ENCODE results near the gene METAP1D.

Gene METAP1D

GRCh38 chr2:172085460-172086159 is 85.9 kb downstream of the METAP1D start, which contains the start of gene DLX1:
TSS of gene DLX1 (plus strand) at chr2:172085507. CDS start at chr2:172085678, 171 bp downstream.
- no peaks in the 10 kb centered on the region for H3K9me3 ChIP-seq (ENCODE audit: control insufficient read depth, insufficient read depth, low read length)
- no peak within 1 kb of the TSS for H3K27ac ChIP-seq (ENCODE audit: low read length)
- peaks cover 8% of the 10 kb centered on the region for H3K4me1 ChIP-seq (ENCODE audit: control insufficient read depth, insufficient read depth, low read length)
- H3K4me3 ChIP-seq (ENCODE audit: low read length), result peak within 1 kb of the TSS; percentile 35; the same call in 1 of the 2 replicates
- no CpG with 5 or more reads among the region's 34 CpGs for WGBS (ENCODE audit: insufficient coverage, insufficient read length)
- peaks cover 91% of the 10 kb centered on the region for H3K27me3 ChIP-seq (ENCODE audit: control insufficient read depth, insufficient read depth, low read length)
- DNase-seq (ENCODE audit: low read depth, low spot score), result no peak
- H3K36me3 ChIP-seq (ENCODE audit: control insufficient read depth, insufficient read depth, low read length), result no peaks in the 10 kb centered on the region

GRCh38 chr2:172086241-172087206 is 86.8 kb downstream of the METAP1D start:
- H3K27me3 ChIP-seq (ENCODE audit: control insufficient read depth, insufficient read depth, low read length), result peaks cover 87% of the 10 kb centered on the region
- no CpG with 5 or more reads among the region's 54 CpGs for WGBS (ENCODE audit: insufficient coverage, insufficient read length)
- H3K4me3 ChIP-seq (ENCODE audit: low read length), result no peak overlapping the region; the same call in 1 of the 2 replicates
- no peak for DNase-seq (ENCODE audit: low read depth, low spot score)
- no peaks in the 10 kb centered on the region for H3K36me3 ChIP-seq (ENCODE audit: control insufficient read depth, insufficient read depth, low read length)
- H3K27ac ChIP-seq (ENCODE audit: low read length), result no peak overlapping the region
- H3K4me1 ChIP-seq (ENCODE audit: control insufficient read depth, insufficient read depth, low read length), result peaks cover 7% of the 10 kb centered on the region
- no peaks in the 10 kb centered on the region for H3K9me3 ChIP-seq (ENCODE audit: control insufficient read depth, insufficient read depth, low read length)

- peaks cover 7% of the 10 kb centered on the region for H3K4me1 ChIP-seq (ENCODE audit: control insufficient read depth, insufficient read depth, low read length)
- H3K4me3 ChIP-seq (ENCODE audit: low read length), result no peak overlapping the region
- H3K27ac ChIP-seq (ENCODE audit: low read length), result no peak overlapping the region
- WGBS (ENCODE audit: insufficient coverage, insufficient read length), result no CpG with 5 or more reads among the region's 31 CpGs
- no peaks in the 10 kb centered on the region for H3K36me3 ChIP-seq (ENCODE audit: control insufficient read depth, insufficient read depth, low read length)
- no peak for DNase-seq (ENCODE audit: low read depth, low spot score)
- no peaks in the 10 kb centered on the region for H3K9me3 ChIP-seq (ENCODE audit: control insufficient read depth, insufficient read depth, low read length)
- H3K27me3 ChIP-seq (ENCODE audit: control insufficient read depth, insufficient read depth, low read length), result peaks cover 86% of the 10 kb centered on the region
Measured at GRCh38 chr2:172087207-172087779, 87.5 kb downstream of the METAP1D start.

DNA sequence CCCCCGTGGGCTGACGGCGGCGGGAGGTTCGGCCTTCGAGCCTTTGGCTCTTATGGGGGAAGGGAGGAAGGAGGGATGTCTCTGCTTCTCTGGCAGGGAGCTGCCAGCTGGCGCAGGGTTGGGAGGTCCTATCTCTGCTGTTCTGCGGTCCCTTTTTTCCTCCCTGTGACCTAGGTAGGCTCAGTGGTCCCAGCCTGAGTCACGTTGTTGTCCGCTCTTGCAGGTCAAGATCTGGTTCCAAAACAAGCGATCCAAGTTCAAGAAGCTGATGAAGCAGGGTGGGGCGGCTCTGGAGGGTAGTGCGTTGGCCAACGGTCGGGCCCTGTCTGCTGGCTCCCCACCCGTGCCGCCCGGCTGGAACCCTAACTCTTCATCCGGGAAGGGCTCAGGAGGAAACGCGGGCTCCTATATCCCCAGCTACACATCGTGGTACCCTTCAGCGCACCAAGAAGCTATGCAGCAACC is 88.1 kb downstream of the METAP1D start:
- no CpG with 5 or more reads among the region's 23 CpGs for WGBS (ENCODE audit: insufficient coverage, insufficient read length)
- Histone ChIP-seq H3K4me1 (ENCODE audit: control insufficient read depth, insufficient read depth, low read length) (peaks cover 6% of the 10 kb centered on the region), H3K9me3 (ENCODE audit: control insufficient read depth, insufficient read depth, low read length) (no peaks in the 10 kb centered on the region), H3K36me3 (ENCODE audit: control insufficient read depth, insufficient read depth, low read length) (no peaks in the 10 kb centered on the region), H3K27me3 (ENCODE audit: control insufficient read depth, insufficient read depth, low read length) (peaks cover 86% of the 10 kb centered on the region), H3K27ac (ENCODE audit: low read length) (no peak overlapping the region), H3K4me3 (ENCODE audit: low read length) (no peak overlapping the region)
- DNase-seq (ENCODE audit: low read depth, low spot score), result no peak

- H3K4me1 ChIP-seq (ENCODE audit: control insufficient read depth, insufficient read depth, low read length), result peaks cover 6% of the 10 kb centered on the region
- no CpG with 5 or more reads among the region's 37 CpGs for WGBS (ENCODE audit: insufficient coverage, insufficient read length)
- H3K9me3 ChIP-seq (ENCODE audit: control insufficient read depth, insufficient read depth, low read length), result no peaks in the 10 kb centered on the region
- H3K36me3 ChIP-seq (ENCODE audit: control insufficient read depth, insufficient read depth, low read length), result no peaks in the 10 kb centered on the region
- no peak overlapping the region for H3K4me3 ChIP-seq (ENCODE audit: low read length)
- H3K27ac ChIP-seq (ENCODE audit: low read length), result no peak overlapping the region
- no peak for DNase-seq (ENCODE audit: low read depth, low spot score)
- peaks cover 86% of the 10 kb centered on the region for H3K27me3 ChIP-seq (ENCODE audit: control insufficient read depth, insufficient read depth, low read length)
Measured at GRCh38 chr2:172088245-172089004, 88.7 kb downstream of the METAP1D start.

- H3K36me3 ChIP-seq (ENCODE audit: control insufficient read depth, insufficient read depth, low read length), result no peaks in the 10 kb centered on the region
- H3K9me3 ChIP-seq (ENCODE audit: control insufficient read depth, insufficient read depth, low read length), result no peaks in the 10 kb centered on the region
- H3K27me3 ChIP-seq (ENCODE audit: control insufficient read depth, insufficient read depth, low read length), result peaks cover 86% of the 10 kb centered on the region
- no CpG with 5 or more reads among the region's 10 CpGs for WGBS (ENCODE audit: insufficient coverage, insufficient read length)
- peaks cover 5% of the 10 kb centered on the region for H3K4me1 ChIP-seq (ENCODE audit: control insufficient read depth, insufficient read depth, low read length)
- no peak overlapping the region for H3K4me3 ChIP-seq (ENCODE audit: low read length)
- DNase-seq (ENCODE audit: low read depth, low spot score), result no peak
- no peak overlapping the region for H3K27ac ChIP-seq (ENCODE audit: low read length)
Measured at GRCh38 chr2:172089005-172089504, 89.3 kb downstream of the METAP1D start.

DNA sequence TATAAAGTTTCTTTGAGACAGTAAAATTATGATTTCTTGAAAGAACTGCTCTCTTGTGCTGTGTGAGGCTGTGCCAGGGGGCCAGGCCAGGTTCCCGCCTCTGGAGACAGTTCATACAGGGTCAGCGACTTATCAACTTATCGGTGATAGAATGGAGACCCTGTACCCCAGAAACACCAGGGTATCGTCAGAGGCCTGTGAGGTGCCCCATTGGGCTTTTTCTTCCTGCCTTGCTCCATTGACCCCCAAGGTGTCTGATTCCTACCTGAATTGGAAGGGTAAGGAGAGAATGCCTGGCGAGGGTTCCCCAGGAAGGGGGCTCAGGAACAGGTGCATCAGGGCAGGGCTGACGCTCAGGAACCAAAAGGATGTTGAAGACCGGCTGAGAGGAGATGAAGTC is 89.9 kb downstream of the METAP1D start:
- no CpG with 5 or more reads among the region's 7 CpGs for WGBS (ENCODE audit: insufficient coverage, insufficient read length)
- H3K4me3 ChIP-seq (ENCODE audit: low read length), result no peak overlapping the region
- no peak overlapping the region for H3K27ac ChIP-seq (ENCODE audit: low read length)
- H3K36me3 ChIP-seq (ENCODE audit: control insufficient read depth, insufficient read depth, low read length), result no peaks in the 10 kb centered on the region
- H3K27me3 ChIP-seq (ENCODE audit: control insufficient read depth, insufficient read depth, low read length), result peaks cover 86% of the 10 kb centered on the region
- no peaks in the 10 kb centered on the region for H3K9me3 ChIP-seq (ENCODE audit: control insufficient read depth, insufficient read depth, low read length)
- H3K4me1 ChIP-seq (ENCODE audit: control insufficient read depth, insufficient read depth, low read length), result peaks cover 3% of the 10 kb centered on the region; the same call in 1 of the 2 replicates
- no peak for DNase-seq (ENCODE audit: low read depth, low spot score)

- peaks cover 3% of the 10 kb centered on the region; the same call in 1 of the 2 replicates for H3K4me1 ChIP-seq (ENCODE audit: control insufficient read depth, insufficient read depth, low read length)
- H3K27me3 ChIP-seq (ENCODE audit: control insufficient read depth, insufficient read depth, low read length), result peaks cover 90% of the 10 kb centered on the region
- no peak overlapping the region for H3K27ac ChIP-seq (ENCODE audit: low read length)
- H3K36me3 ChIP-seq (ENCODE audit: control insufficient read depth, insufficient read depth, low read length), result no peaks in the 10 kb centered on the region
- no CpG with 5 or more reads among the region's 39 CpGs for WGBS (ENCODE audit: insufficient coverage, insufficient read length)
- no peaks in the 10 kb centered on the region for H3K9me3 ChIP-seq (ENCODE audit: control insufficient read depth, insufficient read depth, low read length)
- no peak for DNase-seq (ENCODE audit: low read depth, low spot score)
- no peak overlapping the region for H3K4me3 ChIP-seq (ENCODE audit: low read length)
Measured at GRCh38 chr2:172090044-172090961, 90.5 kb downstream of the METAP1D start.

DNA sequence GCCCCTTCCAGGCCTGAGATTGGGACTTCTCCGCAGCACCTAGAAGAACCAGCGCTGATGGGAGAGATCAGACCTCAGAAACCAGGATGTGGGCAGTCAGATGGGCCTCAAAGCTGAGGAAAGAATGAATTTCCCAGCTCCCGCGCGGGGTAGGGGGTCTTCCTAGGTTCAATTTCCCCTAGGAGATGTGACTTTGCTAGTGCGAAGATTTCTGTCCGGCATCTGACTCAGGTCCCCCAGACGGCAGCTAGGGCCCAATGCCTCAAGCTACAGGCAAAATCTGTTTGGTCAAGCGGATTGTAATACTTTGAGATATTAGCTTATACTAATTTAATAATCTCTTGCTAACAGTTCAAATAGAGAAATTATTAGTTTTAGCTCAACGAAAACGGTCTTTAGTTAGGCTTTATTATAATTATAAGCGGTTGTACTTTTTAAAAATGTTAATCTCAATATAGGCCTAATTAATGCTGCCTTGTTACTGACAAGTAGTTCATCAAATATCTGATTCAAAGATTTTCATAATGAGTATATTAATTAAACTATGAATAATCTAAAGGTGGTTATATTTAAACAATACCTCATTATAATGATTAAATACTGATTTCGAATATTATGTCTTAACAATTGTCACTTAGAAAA is 91.4 kb downstream of the METAP1D start:
- Histone ChIP-seq H3K27me3 (ENCODE audit: control insufficient read depth, insufficient read depth, low read length) (peaks cover 90% of the 10 kb centered on the region), H3K4me1 (ENCODE audit: control insufficient read depth, insufficient read depth, low read length) (peaks cover 2% of the 10 kb centered on the region; the same call in 1 of the 2 replicates), H3K36me3 (ENCODE audit: control insufficient read depth, insufficient read depth, low read length) (no peaks in the 10 kb centered on the region), H3K27ac (ENCODE audit: low read length) (no peak overlapping the region), H3K9me3 (ENCODE audit: control insufficient read depth, insufficient read depth, low read length) (no peaks in the 10 kb centered on the region), H3K4me3 (ENCODE audit: low read length) (no peak overlapping the region)
- no peak for DNase-seq (ENCODE audit: low read depth, low spot score)
- WGBS (ENCODE audit: insufficient coverage, insufficient read length), result no CpG with 5 or more reads among the region's 13 CpGs

Measured in iPS DF 6.9 (cell line).